CD4-positive, alpha-beta T cell (primary cell): ENCODE data around the gene TCF4. TPM values are rescaled to one million over a fixed set of nuclear protein-coding genes. Genes with fewer than 3 reads are reported as not detected.

Experiments used
- ATAC-seq: fragments of 200-7000 bp; cut with Tn5 transposase; one replicate; pipeline ENCODE4 v1.10.0; 2022; ENCODE audit warnings: mild to moderate bottlenecking; ENCODE audit not compliant: poor library complexity
- CTCF ChIA-PET: fragments of 350-600 bp; sonication (Branson Sonifier 250); formaldehyde crosslinking; loops from one replicate; lab custom pipeline; 2021; ENCODE audit warnings: antibody characterized with exemption, inconsistent platforms; lab: Charles Lee
- POLR2A ChIA-PET: fragments of 350-600 bp; sonication (Branson Sonifier 250); formaldehyde crosslinking; loops from one replicate; lab custom pipeline; 2021; ENCODE audit warnings: antibody characterized with exemption, inconsistent platforms; lab: Charles Lee
- DNase-seq, 14 experiments: peaks; one replicate each; pipeline ENCODE4 v3.0.0-alpha.2; 2013 to 2020; ENCODE audit warnings: mixed read lengths in 2 of 14
- H3K27ac ChIP-seq, 2 donors: one replicate each; pipeline versions ENCODE4 v1.5.1 to v1.7.0; 2013; ENCODE audit warnings: low read length in 2 of 2, low read depth in 1 of 2, mild to moderate bottlenecking in 1 of 2
- H3K27me3 ChIP-seq, 2 experiments: 1 replicate in 1 of 2; 2 replicates in 1 of 2; pipeline versions ENCODE4 v1.6.1 to v1.7.0; 2013; ENCODE audit warnings: low read length in 2 of 2, control low read depth in 1 of 2, mild to moderate bottlenecking in 1 of 2, moderate library complexity in 1 of 2; ENCODE audit not compliant: insufficient read depth in 2 of 2, control insufficient read depth in 1 of 2
- H3K36me3 ChIP-seq: one replicate; pipeline ENCODE4 v1.6.1; 2013; ENCODE audit warnings: low read length, control low read depth; ENCODE audit not compliant: insufficient read depth
- H3K4me1 ChIP-seq: one replicate; pipeline ENCODE4 v1.6.1; 2013; ENCODE audit warnings: low read length, control low read depth; ENCODE audit not compliant: insufficient read depth
- H3K4me3 ChIP-seq: one replicate; pipeline ENCODE4 v1.5.1; 2013; ENCODE audit warnings: mild to moderate bottlenecking, low read length, moderate library complexity
- H3K9me3 ChIP-seq, 2 experiments: 1 replicate in 1 of 2; 2 replicates in 1 of 2; pipeline versions ENCODE4 v1.6.1 to v1.7.0; 2013; ENCODE audit warnings: low read length in 2 of 2, mild to moderate bottlenecking in 2 of 2, control low read depth in 1 of 2, moderate library complexity in 1 of 2; ENCODE audit not compliant: control insufficient read depth in 1 of 2, insufficient read depth in 1 of 2
- H3K27ac Mint-ChIP-seq: one replicate; pipeline ENCODE4 v1.8.0; 2020; ENCODE audit warnings: mixed read lengths
- H3K27me3 Mint-ChIP-seq: one replicate; pipeline ENCODE4 v1.8.0; 2021; ENCODE audit warnings: mixed read lengths
- H3K36me3 Mint-ChIP-seq: one replicate; pipeline ENCODE4 v1.8.0; 2021; ENCODE audit warnings: low read depth, mixed read lengths
- H3K4me1 Mint-ChIP-seq: one replicate; pipeline ENCODE4 v1.8.0; 2021; ENCODE audit warnings: low read depth, mixed read lengths
- H3K4me3 Mint-ChIP-seq: one replicate; pipeline ENCODE4 v1.8.0; 2020; ENCODE audit warnings: mild to moderate bottlenecking, mixed read lengths
- H3K9me3 Mint-ChIP-seq: one replicate; pipeline ENCODE4 v1.8.0; 2020; ENCODE audit warnings: mixed read lengths
- CTCF ChIP-seq: fragments of 200-600 bp; IDR thresholded peaks from one replicate; pipeline ENCODE4 v1.8.0; 2022; ENCODE audit warnings: antibody characterized with exemption, mild to moderate bottlenecking
- intact Hi-C, 2 experiments: fragments of 100-400 bp; cut with DNase I in 1 of 2; cut with micrococcal nuclease in 1 of 2; formaldehyde crosslinking; loops; one replicate each; pipeline versions ENCODE4 v1.15.1 to v1.9.0; 2023 to 2025; cut with DNase I, micrococcal nuclease
- total RNA-seq, 174 experiments: library from RNA in 2 of 174; stranded (reverse) in 2 of 174; gene quantifications; one replicate each; pipeline ENCODE4 v1.2.3 and lab custom pipeline; 2021 to 2026

TCF4 gene
- total RNA-seq, 2 experiments from 2014 or later = 3.0 to 3.2 TPM

GRCh38 chr18:55365342-55365741, 222.7 kb downstream of the TCF4 start:
- no peak for ATAC-seq
- POLR2A ChIA-PET = no interaction called here

GRCh38 chr18:55362303-55362702, 225.7 kb downstream of the TCF4 start:
- Mint-ChIP-seq H3K9me3 (no peaks in the 10 kb centered on the region), H3K4me3 (no peak overlapping the region), H3K27ac (no peak overlapping the region), H3K27me3 (peaks cover 4% of the 10 kb centered on the region), H3K36me3 (no peaks in the 10 kb centered on the region), H3K4me1 (no peaks in the 10 kb centered on the region)
- ChIA-PET CTCF (no interaction called here), POLR2A (no interaction called here)
- no peaks in the 10 kb centered on the region for H3K27me3 ChIP-seq
- TF ChIP-seq CTCF = no peak
- DNase-seq (no peak), ATAC-seq (no peak)
- H3K27ac ChIP-seq = no peak overlapping the region
- intact Hi-C loops = no loop called here
- peaks cover 0 to 5% of the 10 kb centered on the region in 2 experiments for H3K9me3 ChIP-seq
- no peaks in the 10 kb centered on the region for H3K36me3 ChIP-seq
- no peaks in the 10 kb centered on the region for H3K4me1 ChIP-seq
- H3K4me3 ChIP-seq = no peak overlapping the region

More at GRCh38 chr18:55365342-55365741, 222.7 kb downstream of the TCF4 start:
- no peaks in the 10 kb centered on the region for H3K4me1 Mint-ChIP-seq
- H3K36me3 Mint-ChIP-seq = no peaks in the 10 kb centered on the region
- intact Hi-C loops = no loop called here
- no peak for DNase-seq
- H3K4me1 ChIP-seq = no peaks in the 10 kb centered on the region
- no peak overlapping the region for H3K27ac ChIP-seq
- H3K36me3 ChIP-seq = no peaks in the 10 kb centered on the region
- H3K27me3 ChIP-seq = no peaks in the 10 kb centered on the region
- TF ChIP-seq CTCF = no peak
- H3K4me3 ChIP-seq = no peak overlapping the region
- H3K4me3 Mint-ChIP-seq = no peak overlapping the region
- H3K27me3 Mint-ChIP-seq = peaks cover 4% of the 10 kb centered on the region
- no peaks in the 10 kb centered on the region for H3K9me3 Mint-ChIP-seq
- CTCF ChIA-PET = interaction anchor here (0.6 kb wide), 1 partner anchor 82 kb away, joined by 3 read pairs; no protein-coding TSS in a partner anchor
- peaks cover 0 to 5% of the 10 kb centered on the region in 2 experiments for H3K9me3 ChIP-seq
- no peak overlapping the region for H3K27ac Mint-ChIP-seq

- Mint-ChIP-seq H3K27me3 (peaks cover 4% of the 10 kb centered on the region), H3K36me3 (no peaks in the 10 kb centered on the region)
Observed at GRCh38 chr18:55361492-55362250, 226.3 kb downstream of the TCF4 start.

More at GRCh38 chr18:55361492-55362250, 226.3 kb downstream of the TCF4 start:
- intact Hi-C loops = no loop called here
- POLR2A ChIA-PET = no interaction called here
- H3K27ac ChIP-seq = no peak overlapping the region
- H3K4me3 ChIP-seq = no peak overlapping the region
- CTCF ChIA-PET = no interaction called here
- ATAC-seq = no peak
- TF ChIP-seq CTCF = no peak
- H3K4me1 ChIP-seq = no peaks in the 10 kb centered on the region
- no peak for DNase-seq
- no peaks in the 10 kb centered on the region for H3K9me3 Mint-ChIP-seq
- no peaks in the 10 kb centered on the region for H3K4me1 Mint-ChIP-seq
- no peak overlapping the region for H3K4me3 Mint-ChIP-seq
- no peaks in the 10 kb centered on the region for H3K27me3 ChIP-seq
- H3K27ac Mint-ChIP-seq = no peak overlapping the region
- peaks cover 0 to 5% of the 10 kb centered on the region in 2 experiments for H3K9me3 ChIP-seq
- H3K36me3 ChIP-seq = no peaks in the 10 kb centered on the region
